ENCODE data around the gene CCR8.

- TF ChIP-seq CTCF (IDR thresholded peaks at IDR 0.05): no peak
- TF ChIP-seq EZH2 (IDR thresholded peaks at IDR 0.05): no peak
These were observed 45.0 kb upstream of the CCR8 start for GRCh38 chr3:39284457-39284881.
